HCT116 (cell line): ENCODE measurements around the gene IQCC. TPM values are rescaled to one million over a fixed set of nuclear protein-coding genes. Genes with fewer than 3 reads are reported as not detected.

Source experiments
- ATAC-seq: fragments of 200-7000 bp; cut with Tn5 transposase; 2 replicates; pipeline ENCODE4 v1.9.1; 2020; ENCODE audit warnings: mild to moderate bottlenecking, moderate library complexity
- BruUV-seq: library from RNA; stranded (reverse); fragments of 400-500 nt; replicated peaks from 2 replicates; lab custom pipeline; 2021; lab: Mats Ljungman, UMichigan
- CTCF ChIA-PET: fragments of 300-600 bp; sonication (Branson Sonifier 250); formaldehyde crosslinking; loops from one replicate; lab custom pipeline; 2021; ENCODE audit warnings: antibody characterized with exemption; lab: Charles Lee
- POLR2A ChIA-PET: fragments of 300-600, 350-600 bp; sonication (Branson Sonifier 250); formaldehyde crosslinking; loops from one replicate; lab custom pipeline; 2021; ENCODE audit warnings: antibody characterized with exemption; lab: Charles Lee
- RAD21 ChIA-PET, 2 experiments: fragments of 300-600 bp; sonication (Branson Sonifier 250); formaldehyde crosslinking; loops; one replicate each; lab custom pipeline; 2023; ENCODE audit warnings: low total read pairs in 2 of 2; ENCODE audit not compliant: uncharacterized antibody in 2 of 2, unreplicated experiment in 2 of 2, low non-redundant PET in 1 of 2; lab: Charles Lee
- DNase-seq: peaks from one replicate; pipeline ENCODE4 v3.0.0-alpha.2; 2010; ENCODE audit warnings: low read depth, low spot score
- H2AFZ ChIP-seq: fragments of 200-600 bp; shearing (Covaris generic), sonication (generic); 2 replicates; pipeline ENCODE4 v1.6.1; 2017; ENCODE audit warnings: low read depth, mixed run types, mixed read lengths, antibody characterized with exemption, low read length; ENCODE audit not compliant: poor library complexity, severe bottlenecking
- H3K27ac ChIP-seq: 2 replicates; pipeline ENCODE4 v1.5.1; 2012; ENCODE audit warnings: low read depth, low read length
- H3K27me3 ChIP-seq: fragments of 200-600 bp; sonication (generic); 2 replicates; pipeline ENCODE4 v1.6.1; 2016; ENCODE audit warnings: mixed run types, low read length, mixed read lengths; ENCODE audit not compliant: insufficient read depth
- H3K36me3 ChIP-seq, 2 experiments: fragments of 200-500 bp in 1 of 2; fragments of 200-600 bp in 1 of 2; sonication (Bioruptor generic) in 1 of 2; sonication (generic) in 1 of 2; 2 replicates each; pipeline versions ENCODE4 v1.5.1 to v1.6.1; 2014 to 2016; ENCODE audit warnings: low read length in 2 of 2, inconsistent platforms in 1 of 2, mixed read lengths in 1 of 2, mixed run types in 1 of 2; ENCODE audit not compliant: insufficient read depth in 2 of 2, control insufficient read depth in 1 of 2
- H3K4me1 ChIP-seq, 2 experiments: fragments of 200-600 bp in 1 of 2; sonication (generic) in 1 of 2; 2 replicates each; pipeline versions ENCODE4 v1.5.1 to v1.6.1; 2012 to 2017; ENCODE audit warnings: low read length in 2 of 2, inconsistent platforms in 1 of 2, mild to moderate bottlenecking in 1 of 2, mixed read lengths in 1 of 2, mixed run types in 1 of 2, moderate library complexity in 1 of 2; ENCODE audit not compliant: insufficient read depth in 2 of 2, control insufficient read depth in 1 of 2
- H3K4me2 ChIP-seq: fragments of 200-600 bp; sonication (generic); 2 replicates; pipeline ENCODE4 v1.6.1; 2017; ENCODE audit warnings: mixed run types, low read length, mixed read lengths
- H3K4me3 ChIP-seq, 2 experiments: fragments of 200-600 bp in 1 of 2; sonication (generic) in 1 of 2; replicated peaks in 1 of 2; 2 replicates each; pipeline ENCODE4 v1.5.1; 2011 to 2016; ENCODE audit warnings: low read length in 2 of 2, control low read depth in 1 of 2, low read depth in 1 of 2, mild to moderate bottlenecking in 1 of 2, mixed read lengths in 1 of 2, mixed run types in 1 of 2
- H3K79me2 ChIP-seq: fragments of 200-600 bp; sonication (generic); 2 replicates; pipeline ENCODE4 v1.6.1; 2017; ENCODE audit warnings: mild to moderate bottlenecking, mixed run types, low read length, moderate library complexity, mixed read lengths; ENCODE audit not compliant: insufficient read depth
- H3K9ac ChIP-seq: fragments of 200-600 bp; sonication (generic); 2 replicates; pipeline ENCODE4 v1.6.1; 2016; ENCODE audit warnings: low read length, mixed read lengths
- H3K9me2 ChIP-seq: fragments of 200-600 bp; sonication (generic), shearing (Covaris generic); 2 replicates; pipeline ENCODE4 v1.6.1; 2017; ENCODE audit warnings: mixed run types, mild to moderate bottlenecking, moderate library complexity; ENCODE audit not compliant: insufficient read depth
- H3K9me3 ChIP-seq, 2 experiments: fragments of 200-500 bp in 1 of 2; fragments of 200-600 bp in 1 of 2; sonication (Bioruptor generic) in 1 of 2; sonication (generic) in 1 of 2; 2 replicates each; pipeline ENCODE4 v1.6.1; 2014 to 2017; ENCODE audit warnings: low read length in 2 of 2, mixed read lengths in 2 of 2, inconsistent platforms in 1 of 2, low read depth in 1 of 2, mild to moderate bottlenecking in 1 of 2, mixed run types in 1 of 2, moderate library complexity in 1 of 2; ENCODE audit not compliant: control insufficient read depth in 1 of 2, insufficient read depth in 1 of 2
- H4K20me1 ChIP-seq: fragments of 200-600 bp; sonication (generic), shearing (Covaris generic); 2 replicates; pipeline ENCODE4 v1.6.1; 2017; ENCODE audit warnings: mixed run types, mild to moderate bottlenecking, moderate library complexity; ENCODE audit not compliant: insufficient read depth
- CTCF ChIP-seq, 3 experiments: fragments of 200-600 bp in 1 of 3; sonication (generic) in 1 of 3; IDR thresholded peaks in 2 of 3; conservative IDR thresholded peaks in 1 of 3; 2 replicates each; pipeline ENCODE4 v1.5.1; 2012 to 2017; ENCODE audit warnings: low read depth in 2 of 3, low read length in 2 of 3, antibody characterized with exemption in 1 of 3, borderline replicate concordance in 1 of 3, control low read depth in 1 of 3, mild to moderate bottlenecking in 1 of 3, mixed read lengths in 1 of 3, mixed run types in 1 of 3, moderate library complexity in 1 of 3; ENCODE audit not compliant: insufficient read depth in 1 of 3
- ELF1 ChIP-seq: IDR thresholded peaks from 2 replicates; pipeline ENCODE4 v1.6.1; 2012; ENCODE audit warnings: low read depth, borderline replicate concordance
- EZH2phosphoT487 ChIP-seq: fragments of 200-600 bp; IDR thresholded peaks from 2 replicates; pipeline ENCODE4 v1.6.1; 2018; ENCODE audit warnings: antibody characterized with exemption, borderline replicate concordance
- FOSL1 ChIP-seq: IDR thresholded peaks from 2 replicates; pipeline ENCODE4 v1.6.1; 2012; ENCODE audit warnings: low read depth
- JUND ChIP-seq: IDR thresholded peaks from 2 replicates; pipeline ENCODE4 v1.6.1; 2012
- POLR2AphosphoS5 ChIP-seq: IDR thresholded peaks from 2 replicates; pipeline ENCODE4 v1.6.1; 2011; ENCODE audit warnings: mild to moderate bottlenecking, low read depth, low read length, moderate library complexity
- RAD21 ChIP-seq: IDR thresholded peaks from 2 replicates; pipeline ENCODE4 v1.6.1; 2012; ENCODE audit warnings: low read depth, mild to moderate bottlenecking
- ZFX ChIP-seq: fragments of 450-650 bp; IDR thresholded peaks from 2 replicates; pipeline ENCODE4 v1.6.1; 2017
- ZNF274 ChIP-seq: fragments of 200-500 bp; sonication (Bioruptor generic); IDR thresholded peaks from 2 replicates; pipeline ENCODE4 v1.6.1; 2014; ENCODE audit warnings: mild to moderate bottlenecking, low read depth, low read length, inconsistent platforms
- intact Hi-C: fragments of 100-400 bp; cut with micrococcal nuclease; formaldehyde crosslinking; loops from 2 replicates; pipeline ENCODE4 v1.10.0; 2022
- total RNA-seq: library from RNA; stranded (reverse); gene quantifications from one replicate; pipeline ENCODE4 v1.2.1, GENCODE V29; 2021; ENCODE audit not compliant: unreplicated experiment
- TF ChIP-seq, protein P1 (sequence below): IDR thresholded peaks from 2 replicates; pipeline ENCODE4 v1.6.1; 2012

IQCC gene
- total RNA-seq, 1 experiment from 2014 or later: 4.7 TPM

GRCh38 chr1:32172621-32173245 lies 32.7 kb upstream of the IQCC start:
- H3K79me2 ChIP-seq: no peaks in the 10 kb centered on the region
- no peak for DNase-seq
- H4K20me1 ChIP-seq: no peaks in the 10 kb centered on the region
- BruUV-seq: no TSS peak
- intact Hi-C loops: no loop called here
- H3K9ac ChIP-seq: no peak overlapping the region
- H3K27ac ChIP-seq: no peak overlapping the region
- ChIA-PET CTCF (no interaction called here), RAD21 (no interaction called here), POLR2A (no interaction called here)
- peak; percentile 25; the same call in 1 of the 2 replicates for ATAC-seq
- H3K9me3 ChIP-seq: no peaks in the 10 kb centered on the region
- no peaks in the 10 kb centered on the region for H3K27me3 ChIP-seq
- H3K4me1 ChIP-seq: peaks cover 0 to 10% of the 10 kb centered on the region in 2 experiments; a peak in 2 of 4 replicates
- peaks cover 17 to 19% of the 10 kb centered on the region in 2 experiments for H3K36me3 ChIP-seq
- H2AFZ ChIP-seq: no peak overlapping the region
- no peaks in the 10 kb centered on the region for H3K9me2 ChIP-seq
- peak overlapping the region; percentile 18; the same call in 1 of the 2 replicates for H3K4me2 ChIP-seq
- peak; percentile 43; the same call in 1 of the 2 replicates for TF ChIP-seq FOSL1
- no peak for TF ChIP-seq RAD21
- 0 out of 2 replicates have a peak, but pooled peaks have one; percentile 19 for TF ChIP-seq JUND
- no peak overlapping the region for H3K4me3 ChIP-seq

DNA sequence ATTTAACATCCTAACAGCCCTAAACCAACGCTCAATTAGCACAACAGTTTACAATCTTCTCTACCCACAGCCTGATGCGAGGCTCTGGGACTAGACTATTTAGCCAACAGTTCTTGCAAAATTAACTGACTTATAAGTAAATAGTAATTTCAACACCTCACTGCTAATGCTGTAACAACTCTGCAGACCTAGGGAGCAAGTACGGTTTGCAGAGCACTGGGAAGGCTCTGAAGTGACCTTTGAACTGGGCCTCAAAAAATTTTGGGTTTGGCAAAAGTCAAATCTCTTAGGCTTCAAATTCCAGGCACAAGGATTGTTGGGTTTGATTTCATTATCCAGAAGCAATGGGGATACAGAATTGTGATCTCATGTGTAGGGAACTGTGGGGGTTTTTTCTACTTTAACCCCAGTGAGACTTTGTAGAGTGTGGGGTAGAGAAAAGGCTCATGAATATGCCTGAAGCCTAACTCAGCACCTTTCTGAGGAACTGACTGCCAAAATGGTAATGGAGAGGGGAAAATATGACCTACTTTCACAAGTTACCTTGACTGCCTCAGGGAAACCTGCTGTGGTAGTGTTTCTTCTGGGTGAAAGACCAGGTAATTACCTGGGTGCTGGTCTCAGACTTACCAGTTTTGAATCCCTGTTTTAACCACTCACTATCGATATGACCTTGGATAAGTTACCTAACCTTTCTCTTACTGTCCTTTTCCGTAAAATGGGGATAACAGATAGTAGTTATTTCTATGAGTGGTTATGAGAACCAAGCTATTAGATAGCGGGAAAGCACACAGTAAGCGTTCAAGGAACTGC lies 26.9 kb upstream of the IQCC start:
- DNase-seq: no peak
- Histone ChIP-seq H3K36me3 (peaks cover 11 to 24% of the 10 kb centered on the region in 2 experiments; a peak in 3 of 4 replicates), H3K9ac (peak overlapping the region; percentile 95), H3K4me1 (peaks cover 15 to 32% of the 10 kb centered on the region in 2 experiments), H3K27me3 (no peaks in the 10 kb centered on the region), H3K4me2 (peak overlapping the region; percentile 95), H3K27ac (peak overlapping the region; percentile 69)
- RAD21 ChIA-PET: interaction anchor here in 1 of 2 experiments (0.6 kb wide), 1 partner anchor 65 kb away, joined by 6 read pairs; no protein-coding TSS in a partner anchor
- TF ChIP-seq ZNF274 (no peak), JUND (no peak), ZFX (no peak), FOSL1 (no peak), POLR2AphosphoS5 (no peak), ELF1 (no peak), EZH2phosphoT487 (no peak), CTCF (IDR thresholded peaks at IDR 0.05 in 2 of 3, conservative IDR thresholded peaks at IDR 0.05 in 1 of 3; ENCODE audit: borderline replicate concordance in 1 of 3, insufficient read depth in 1 of 3, low read depth in 2 of 3, low read length in 2 of 3) (no peak)
- TF ChIP-seq, protein P1, sequence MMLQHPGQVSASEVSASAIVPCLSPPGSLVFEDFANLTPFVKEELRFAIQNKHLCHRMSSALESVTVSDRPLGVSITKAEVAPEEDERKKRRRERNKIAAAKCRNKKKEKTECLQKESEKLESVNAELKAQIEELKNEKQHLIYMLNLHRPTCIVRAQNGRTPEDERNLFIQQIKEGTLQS: no peak
- TF ChIP-seq, all 23 proteins: peak for 0
- peaks cover 35% of the 10 kb centered on the region for H3K79me2 ChIP-seq
- no TSS peak for BruUV-seq
- no peaks in the 10 kb centered on the region for H3K9me3 ChIP-seq
- ChIA-PET POLR2A (interaction anchor here (1.0 to 1.5 kb wide), 4 partner anchors 24 to 157 kb away, joined by 3 to 6 read pairs (median 4); partner anchors contain the start of genes MARCKSL1 and TMEM39B), CTCF (no interaction called here)
- peak overlapping the region; percentile 72 for H2AFZ ChIP-seq
- intact Hi-C loops: loop anchor here (5.0 kb wide), 1 partner anchor 66 kb away; no protein-coding TSS in a partner anchor
- ATAC-seq: no peak
- peak overlapping the region; percentile 85 to 86 for H3K4me3 ChIP-seq
- H3K9me2 ChIP-seq: no peaks in the 10 kb centered on the region
- no peaks in the 10 kb centered on the region for H4K20me1 ChIP-seq
